Ovary (tissue), 9 donors: ENCODE data around the gene UBN1. TPM values are rescaled to one million over a fixed set of nuclear protein-coding genes. Genes with fewer than 3 reads are reported as not detected.
"Not testable (repeated sequence)": the region's sequence is repeated elsewhere in the genome, so short reads cannot be mapped to it uniquely, and the experiment has no call there.

ENCODE experiments used
- DNase-seq, 5 donors: peaks; one replicate each; pipeline ENCODE4 v3.0.0-alpha.2; 2019 to 2020
- H3K27ac ChIP-seq, 2 donors: fragments of 200-600 bp; one replicate each; pipeline versions ENCODE4 v1.5.1 to v1.8.0; 2019 to 2022
- H3K27me3 ChIP-seq: fragments of 200-600 bp; one replicate; pipeline ENCODE4 v1.8.0; 2022
- H3K36me3 ChIP-seq: fragments of 200-600 bp; sonication (generic); one replicate; pipeline ENCODE4 v1.5.1; 2019
- H3K4me1 ChIP-seq: one replicate; pipeline ENCODE4 v1.8.1; 2013; ENCODE audit warnings: mild to moderate bottlenecking, moderate library complexity; ENCODE audit not compliant: insufficient read depth
- H3K4me3 ChIP-seq: fragments of 200-600 bp; sonication (generic); one replicate; pipeline ENCODE4 v1.5.1; 2017
- H3K9me3 ChIP-seq, 2 donors: fragments of 200-600 bp in 1 of 2; sonication (generic) in 1 of 2; one replicate each; pipeline versions ENCODE4 v1.5.1 to v1.8.1; 2013 to 2019; ENCODE audit warnings: mild to moderate bottlenecking in 1 of 2, moderate library complexity in 1 of 2
- EP300 ChIP-seq: sonication (generic); formaldehyde crosslinking; IDR thresholded peaks from one replicate; pipeline ENCODE4 v1.6.1; 2017; ENCODE audit warnings: antibody characterized with exemption
- POLR2A ChIP-seq: fragments of 450-650 bp; IDR thresholded peaks from one replicate; pipeline ENCODE4 v1.6.1; 2017; ENCODE audit warnings: antibody characterized with exemption, mild to moderate bottlenecking, moderate library complexity
- WGBS, 3 donors: extraction: QIAGEN DNeasy Blood & Tissue Kit in 1 of 3; methylation state at CpG; one replicate each; pipeline versions ENCODE4 v1.1.5 to v1.1.7; 2013 to 2017; 5-methylcytosine and 5-hydroxymethylcytosine counted together
- intact Hi-C, 4 donors: fragments of 100-400 bp; cut with DNase I; formaldehyde crosslinking; loops; one replicate each; pipeline versions ENCODE4 v1.11.0 to v1.15.1; 2022 to 2023
- polyA plus RNA-seq, 2 donors: library from polyadenylated mRNA; stranded (reverse); fragments of 200-250 nt in 1 of 2; fragments of 350-450 nt in 1 of 2; fragmentation: Illumina TruSeq in 1 of 2; extraction: RNeasy Lipid Tissue Mini Kit (QIAGEN cat#74804) in 1 of 2; gene quantifications; one replicate each; pipeline ENCODE4 v1.2.3, GENCODE V29; 2013 to 2014
- total RNA-seq, 7 donors: library from RNA; depleted of rRNA in 2 of 7; stranded (reverse); fragments of >200 nt in 2 of 7; fragmentation: NEBNext Ultra II Directional in 3 of 7; extraction: Animal tissue kit (Norgen Biotek cat#: 25700) in 3 of 7; gene quantifications; one replicate each; pipeline versions ENCODE4 v1.1.0 to v1.2.4, GENCODE V29; 2016 to 2023
- TF ChIP-seq, protein P1 (sequence below), 3 donors: fragments of 450-650 bp in 2 of 3; fragments of 200-600 bp in 1 of 3; IDR thresholded peaks; one replicate each; pipeline versions ENCODE4 v1.5.1 to v1.8.0; 2016 to 2022; ENCODE audit warnings: antibody characterized with exemption in 3 of 3, mild to moderate bottlenecking in 1 of 3
- donor health status: DM: no; HTN: no; CAD: no; lungs with moderate emphysema.
- donor health status: DM: no; HTN: no; CAD: no.
- donor health status: Bipolar disorder and iron deficiency.
- donor health status: DM: yes; HTN: yes; CAD: no.
- donor health status: DM: no; HTN: no; CAD: no.
- donor health status: DM: yes; HTN: yes; CAD: no.

UBN1 gene
- total and polyA plus RNA-seq, 9 donors = 14.5 to 41.3 (median 24.0) TPM

DNA sequence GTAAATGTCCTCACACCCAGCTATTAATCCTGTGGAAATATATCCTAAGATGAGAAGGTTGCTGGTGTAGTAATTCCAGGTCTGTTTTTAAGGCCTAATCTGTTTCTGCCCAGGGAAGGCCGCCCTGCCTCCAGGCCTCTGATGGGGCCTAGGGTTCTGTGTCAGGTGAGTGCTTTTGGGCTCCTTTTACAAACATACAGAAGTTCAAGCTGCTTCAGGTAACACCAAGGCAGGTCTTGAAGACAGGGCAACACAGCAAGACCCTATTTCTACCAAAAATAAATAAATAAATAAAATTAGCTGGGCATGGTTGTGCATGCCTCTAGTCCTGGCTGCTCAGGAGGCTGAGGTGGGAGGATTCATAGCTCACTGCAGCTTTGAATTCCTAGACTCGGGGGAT is 80.4 kb downstream of the UBN1 start:
- Histone ChIP-seq H3K4me3 (no peak overlapping the region), H3K27me3 (no peaks in the 10 kb centered on the region), H3K9me3 (no peaks in the 10 kb centered on the region), H3K4me1 (no peaks in the 10 kb centered on the region), H3K36me3 (no peaks in the 10 kb centered on the region), H3K27ac (no peak overlapping the region)
- no peak for DNase-seq
- intact Hi-C loops = no loop called here
- TF ChIP-seq EP300 (no peak), POLR2A (no peak)
- TF ChIP-seq, protein P1, sequence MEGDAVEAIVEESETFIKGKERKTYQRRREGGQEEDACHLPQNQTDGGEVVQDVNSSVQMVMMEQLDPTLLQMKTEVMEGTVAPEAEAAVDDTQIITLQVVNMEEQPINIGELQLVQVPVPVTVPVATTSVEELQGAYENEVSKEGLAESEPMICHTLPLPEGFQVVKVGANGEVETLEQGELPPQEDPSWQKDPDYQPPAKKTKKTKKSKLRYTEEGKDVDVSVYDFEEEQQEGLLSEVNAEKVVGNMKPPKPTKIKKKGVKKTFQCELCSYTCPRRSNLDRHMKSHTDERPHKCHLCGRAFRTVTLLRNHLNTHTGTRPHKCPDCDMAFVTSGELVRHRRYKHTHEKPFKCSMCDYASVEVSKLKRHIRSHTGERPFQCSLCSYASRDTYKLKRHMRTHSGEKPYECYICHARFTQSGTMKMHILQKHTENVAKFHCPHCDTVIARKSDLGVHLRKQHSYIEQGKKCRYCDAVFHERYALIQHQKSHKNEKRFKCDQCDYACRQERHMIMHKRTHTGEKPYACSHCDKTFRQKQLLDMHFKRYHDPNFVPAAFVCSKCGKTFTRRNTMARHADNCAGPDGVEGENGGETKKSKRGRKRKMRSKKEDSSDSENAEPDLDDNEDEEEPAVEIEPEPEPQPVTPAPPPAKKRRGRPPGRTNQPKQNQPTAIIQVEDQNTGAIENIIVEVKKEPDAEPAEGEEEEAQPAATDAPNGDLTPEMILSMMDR (IDR thresholded peaks at IDR 0.05) = no peak
- WGBS, 3 donors = 67 to 91% (median 67%) methylated on average over 2 of the region's 2 CpGs

DNA sequence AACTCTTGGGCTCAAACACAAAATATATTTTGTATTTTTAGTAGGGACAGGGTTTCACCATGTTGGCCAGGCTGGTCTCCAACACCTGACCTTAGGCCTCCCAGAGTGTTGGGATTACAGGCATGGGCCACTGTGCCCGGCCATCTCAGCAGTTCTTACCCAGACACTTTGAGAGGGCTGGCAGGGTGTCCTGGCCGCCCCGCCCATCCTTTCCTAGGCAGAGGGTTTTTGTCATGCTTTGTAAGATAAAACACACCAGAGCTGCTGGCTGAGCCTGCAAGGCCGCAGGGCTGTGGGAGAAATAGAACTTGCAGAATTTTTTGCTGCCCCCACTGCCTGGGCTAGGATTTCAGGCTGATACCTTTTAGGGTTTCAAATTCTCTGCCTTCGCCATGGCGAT is 80.9 kb downstream of the UBN1 start:
- Histone ChIP-seq H3K4me3 (no peak overlapping the region), H3K36me3 (no peaks in the 10 kb centered on the region), H3K27me3 (no peaks in the 10 kb centered on the region), H3K9me3 (no peaks in the 10 kb centered on the region), H3K27ac (no peak overlapping the region), H3K4me1 (no peaks in the 10 kb centered on the region)
- DNase-seq = no peak
- intact Hi-C loops = no loop called here
- TF ChIP-seq EP300 (no peak), POLR2A (no peak)
- TF ChIP-seq, protein P1 (IDR thresholded peaks at IDR 0.05) = no peak
- 84 to 88% (median 84%) methylated on average over 6 of the region's 6 CpGs for WGBS, 3 donors

DNA sequence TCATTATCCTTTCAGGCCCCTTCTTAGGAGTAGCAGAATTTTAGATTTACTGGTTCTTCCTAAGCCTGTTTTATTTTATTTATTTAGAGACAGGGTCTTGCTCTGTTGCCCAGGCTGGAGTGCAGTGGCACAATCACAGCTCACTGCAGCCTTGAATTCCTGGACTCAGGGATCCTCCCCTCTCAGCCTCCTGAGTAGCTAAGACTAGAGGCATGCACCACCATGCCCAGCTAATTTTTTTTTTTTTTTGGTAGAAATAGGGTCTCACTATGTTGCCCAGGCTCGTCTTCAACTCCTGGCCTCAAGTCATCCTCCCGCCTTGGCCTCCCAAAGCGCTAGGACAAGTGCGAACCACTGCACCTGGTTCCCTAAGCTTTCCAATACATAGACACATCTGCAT is 82.3 kb downstream of the UBN1 start:
- 95 to 97% (median 96%) methylated on average over 4 of the region's 4 CpGs for WGBS, 3 donors
- intact Hi-C loops = loop anchor here in 1 of 4 donors (10.0 kb wide), 1 partner anchor 75 kb away; no protein-coding TSS in a partner anchor
- H3K9me3 ChIP-seq = not testable (repeated sequence)

DNA sequence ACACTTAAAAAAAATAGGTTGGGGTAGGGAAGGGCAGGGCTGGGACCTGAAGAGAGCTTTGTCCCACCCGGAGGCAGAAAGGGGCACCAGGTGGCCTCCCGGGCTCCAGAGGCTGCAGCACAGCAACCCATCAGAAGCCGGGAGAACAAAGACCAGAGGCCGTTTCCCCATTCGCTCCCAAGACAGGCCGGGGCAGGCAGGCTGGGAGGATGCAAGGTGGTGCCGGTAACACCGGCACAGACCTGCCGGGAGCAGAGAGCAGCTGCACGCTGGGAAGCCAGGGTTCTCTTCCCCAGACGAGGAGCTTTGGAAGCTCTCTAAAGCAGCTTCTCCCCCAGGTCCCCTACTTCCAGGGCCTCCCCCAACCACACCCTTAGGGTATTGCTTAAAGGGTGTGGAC is 84.1 kb downstream of the UBN1 start:
- intact Hi-C loops = loop anchor here in 1 of 4 donors (10.0 kb wide), 1 partner anchor 77 kb away; no protein-coding TSS in a partner anchor
- Histone ChIP-seq H3K27ac (no peak overlapping the region), H3K9me3 (no peaks in the 10 kb centered on the region), H3K4me1 (no peaks in the 10 kb centered on the region), H3K36me3 (no peaks in the 10 kb centered on the region), H3K27me3 (no peaks in the 10 kb centered on the region), H3K4me3 (no peak overlapping the region)
- no peak for DNase-seq
- WGBS, 3 donors = 78 to 82% (median 79%) methylated on average over 11 of the region's 11 CpGs
- TF ChIP-seq, protein P1 (IDR thresholded peaks at IDR 0.05) = no peak
- TF ChIP-seq EP300 = no peak
- no peak for TF ChIP-seq POLR2A

More for the DNA sequence above, 82.3 kb downstream of the UBN1 start:
- H3K27me3 ChIP-seq, H3K27ac ChIP-seq, DNase-seq, H3K4me1 ChIP-seq, H3K36me3 ChIP-seq, H3K4me3 ChIP-seq: not testable (repeated sequence)

Other genes with a start within 250 kb of the UBN1 start
- 10 to 100 TPM in 6 of 7 donors, 1 to 10 TPM in 1; 9.3 to 39.5 (median 21.4) TPM for gene UBALD1, start 232.6 kb upstream of the UBN1 start, total RNA-seq
- gene UBALD1, start 232.6 kb upstream of the UBN1 start, polyA plus RNA-seq = 10 to 100 TPM in 1 of 2 donors, under 1 TPM in 1; 0.43 to 24.0 TPM
- 10 to 100 TPM; 23.2 to 94.2 (median 64.6) TPM for gene MGRN1, start 222.7 kb upstream of the UBN1 start, total RNA-seq
- 10 to 100 TPM; 21.5 to 27.9 TPM for gene MGRN1, start 222.7 kb upstream of the UBN1 start, polyA plus RNA-seq
- gene NUDT16L1, start 153.9 kb upstream of the UBN1 start, total RNA-seq = 10 to 100 TPM; 19.4 to 33.1 (median 28.0) TPM
- 10 to 100 TPM in 1 of 2 donors, 1 to 10 TPM in 1; 8.1 to 33.6 TPM for gene NUDT16L1, start 153.9 kb upstream of the UBN1 start, polyA plus RNA-seq
- 10 to 100 TPM; 19.8 to 37.4 (median 32.3) TPM for gene ANKS3, start 113.2 kb upstream of the UBN1 start, total RNA-seq
- gene ANKS3, start 113.2 kb upstream of the UBN1 start, polyA plus RNA-seq = 10 to 100 TPM in 1 of 2 donors, 1 to 10 TPM in 1; 6.7 to 26.0 TPM
- 1 to 10 TPM in 6 of 7 donors, under 1 TPM in 1; 0.48 to 9.1 (median 1.5) TPM for gene DNAAF8, start 112.9 kb upstream of the UBN1 start, total RNA-seq
- gene DNAAF8, start 112.9 kb upstream of the UBN1 start, polyA plus RNA-seq = 1 to 10 TPM in 1 of 2 donors, under 1 TPM in 1; 0.35 to 1.2 TPM
- 10 to 100 TPM; 10.1 to 27.7 (median 22.1) TPM for gene ZNF500, start 80.3 kb upstream of the UBN1 start, total RNA-seq
- 10 to 100 TPM in 1 of 2 donors, 1 to 10 TPM in 1; 4.7 to 22.3 TPM for gene ZNF500, start 80.3 kb upstream of the UBN1 start, polyA plus RNA-seq
- under 1 TPM in 1 of 7 donors, not detected in 6; 0.32 TPM for gene SEPTIN12, start 59.1 kb upstream of the UBN1 start, total RNA-seq
- not detected for gene SEPTIN12, start 59.1 kb upstream of the UBN1 start, polyA plus RNA-seq
- 10 to 100 TPM in 2 of 7 donors, 1 to 10 TPM in 2, not detected in 3; 1.5 to 30.9 (median 7.8) TPM for gene SMIM22, start 52.1 kb upstream of the UBN1 start, total RNA-seq
- gene SMIM22, start 52.1 kb upstream of the UBN1 start, polyA plus RNA-seq = not detected
- gene ROGDI, start 44.8 kb upstream of the UBN1 start, total RNA-seq = 10 to 100 TPM in 6 of 7 donors, 1 to 10 TPM in 1; 6.0 to 31.9 (median 25.0) TPM
- 10 to 100 TPM in 1 of 2 donors, 1 to 10 TPM in 1; 9.2 to 17.3 TPM for gene ROGDI, start 44.8 kb upstream of the UBN1 start, polyA plus RNA-seq
- gene GLYR1, start 193 bp upstream of the UBN1 start, total RNA-seq = 10 to 100 TPM; 30.3 to 79.5 (median 69.7) TPM
- gene GLYR1, start 193 bp upstream of the UBN1 start, polyA plus RNA-seq = 10 to 100 TPM; 36.9 to 77.1 TPM
- gene PPL, start 89.7 kb downstream of the UBN1 start, total RNA-seq = 10 to 100 TPM in 4 of 7 donors, 1 to 10 TPM in 3; 6.9 to 37.8 (median 17.4) TPM
- 1 to 10 TPM; 4.2 to 5.3 TPM for gene PPL, start 89.7 kb downstream of the UBN1 start, polyA plus RNA-seq
- under 1 TPM; 0.11 to 0.87 (median 0.38) TPM for gene SEC14L5, start 110.8 kb downstream of the UBN1 start, total RNA-seq
- gene SEC14L5, start 110.8 kb downstream of the UBN1 start, polyA plus RNA-seq = 1 to 10 TPM in 1 of 2 donors, under 1 TPM in 1; 0.38 to 1.5 TPM
- 10 to 100 TPM in 2 of 7 donors, 1 to 10 TPM in 5; 4.4 to 14.8 (median 7.1) TPM for gene NAGPA, start 186.5 kb downstream of the UBN1 start, total RNA-seq
- 1 to 10 TPM; 2.9 to 7.3 TPM for gene NAGPA, start 186.5 kb downstream of the UBN1 start, polyA plus RNA-seq
- gene C16orf89, start 218.5 kb downstream of the UBN1 start, total RNA-seq = 1 to 10 TPM in 5 of 7 donors, under 1 TPM in 1, not detected in 1; 0.37 to 7.1 (median 3.2) TPM
- 10 to 100 TPM in 1 of 2 donors, under 1 TPM in 1; 0.57 to 17.5 TPM for gene C16orf89, start 218.5 kb downstream of the UBN1 start, polyA plus RNA-seq
- gene ALG1, start 224.4 kb downstream of the UBN1 start, total RNA-seq = 10 to 100 TPM in 6 of 7 donors, 1 to 10 TPM in 1; 9.1 to 21.3 (median 15.5) TPM
- 10 to 100 TPM; 13.7 to 19.3 TPM for gene ALG1, start 224.4 kb downstream of the UBN1 start, polyA plus RNA-seq